Mucosa of descending colon (tissue), 3 donors: Measurements from ENCODE around the gene PDE4D. TPM values are rescaled to one million over a fixed set of nuclear protein-coding genes. Genes with fewer than 3 reads are reported as not detected.
A peak's percentile ranks its signal among the peaks of the same experiment; 100 is the strongest.
"Not testable (repeated sequence)": the region's sequence is repeated elsewhere in the genome, so short reads cannot be mapped to it uniquely, and the experiment has no call there.

Experiments
- ATAC-seq: fragments of 200-7000 bp; cut with Tn5 transposase; one replicate; pipeline ENCODE4 v1.9.1; 2020; ENCODE audit warnings: mild to moderate bottlenecking, moderate library complexity
- DNase-seq, 3 donors: peaks; one replicate each; pipeline ENCODE4 v3.0.0-alpha.2; 2020
- H3K36me3 ChIP-seq: fragments of 200-600 bp; one replicate; pipeline ENCODE4 v1.8.0; 2021; ENCODE audit warnings: low read depth, mild to moderate bottlenecking
- H3K4me1 ChIP-seq: fragments of 200-600 bp; one replicate; pipeline ENCODE4 v1.8.0; 2021; ENCODE audit warnings: low read depth, mild to moderate bottlenecking
- H3K4me3 ChIP-seq: fragments of 200-600 bp; one replicate; pipeline ENCODE4 v1.8.0; 2021; ENCODE audit warnings: mild to moderate bottlenecking
- H3K9me3 ChIP-seq: fragments of 200-600 bp; one replicate; pipeline ENCODE4 v1.8.0; 2021; ENCODE audit warnings: mild to moderate bottlenecking
- intact Hi-C, 2 donors: fragments of 100-400 bp; cut with DNase I in 1 of 2; cut with micrococcal nuclease in 1 of 2; formaldehyde crosslinking; loops; one replicate each; pipeline versions ENCODE4 v1.11.0 to v1.11.1; 2022; cut with DNase I, micrococcal nuclease
- total RNA-seq, 3 donors: library from RNA; stranded (reverse); fragmentation: NEBNext Ultra II Directional in 2 of 3; extraction: Animal tissue kit (Norgen Biotek cat#: 25700) in 2 of 3; gene quantifications; one replicate each; pipeline versions ENCODE4 v1.2.1 to v1.2.4, GENCODE V29; 2021 to 2023
- TF ChIP-seq, protein P1 (sequence below): fragments of 200-600 bp; IDR thresholded peaks from one replicate; pipeline ENCODE4 v1.8.0; 2022; ENCODE audit warnings: antibody characterized with exemption, mild to moderate bottlenecking
- donor health status: DM: no; HTN: no; CAD: no; lungs with moderate emphysema.
- donor health status: DM: no; HTN: no; CAD: no.
- donor health status: DM: no; HTN: yes; CAD: no.

Gene PDE4D
- total RNA-seq, 3 donors from 2014 or later: 37.9 to 137 (median 100) TPM

DNA sequence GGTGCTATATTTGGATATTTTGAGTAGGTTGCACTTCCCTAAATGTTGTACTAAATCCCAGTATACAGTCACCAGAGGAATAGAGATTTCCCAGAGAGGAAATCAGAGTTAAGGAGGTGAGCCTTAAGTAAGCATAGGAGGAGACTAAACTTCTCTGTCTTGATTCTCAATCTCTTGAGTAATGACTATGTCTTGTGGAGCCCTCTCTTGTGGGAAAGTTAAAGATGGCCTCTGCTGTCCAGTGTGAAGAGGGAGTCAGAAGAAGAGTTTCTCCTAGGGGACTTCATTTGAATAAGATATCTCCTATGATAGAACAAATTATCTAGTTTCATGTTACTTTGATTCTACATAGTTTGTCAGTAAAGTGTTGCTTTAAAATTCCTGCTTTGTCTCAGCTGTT lies 502.5 kb downstream of the PDE4D start:
- no peak overlapping the region for H3K4me3 ChIP-seq
- H3K9me3 ChIP-seq: no peaks in the 10 kb centered on the region
- H3K36me3 ChIP-seq: no peaks in the 10 kb centered on the region
- ATAC-seq (no peak), DNase-seq (no peak)
- intact Hi-C loops: no loop called here
- TF ChIP-seq, protein P1, sequence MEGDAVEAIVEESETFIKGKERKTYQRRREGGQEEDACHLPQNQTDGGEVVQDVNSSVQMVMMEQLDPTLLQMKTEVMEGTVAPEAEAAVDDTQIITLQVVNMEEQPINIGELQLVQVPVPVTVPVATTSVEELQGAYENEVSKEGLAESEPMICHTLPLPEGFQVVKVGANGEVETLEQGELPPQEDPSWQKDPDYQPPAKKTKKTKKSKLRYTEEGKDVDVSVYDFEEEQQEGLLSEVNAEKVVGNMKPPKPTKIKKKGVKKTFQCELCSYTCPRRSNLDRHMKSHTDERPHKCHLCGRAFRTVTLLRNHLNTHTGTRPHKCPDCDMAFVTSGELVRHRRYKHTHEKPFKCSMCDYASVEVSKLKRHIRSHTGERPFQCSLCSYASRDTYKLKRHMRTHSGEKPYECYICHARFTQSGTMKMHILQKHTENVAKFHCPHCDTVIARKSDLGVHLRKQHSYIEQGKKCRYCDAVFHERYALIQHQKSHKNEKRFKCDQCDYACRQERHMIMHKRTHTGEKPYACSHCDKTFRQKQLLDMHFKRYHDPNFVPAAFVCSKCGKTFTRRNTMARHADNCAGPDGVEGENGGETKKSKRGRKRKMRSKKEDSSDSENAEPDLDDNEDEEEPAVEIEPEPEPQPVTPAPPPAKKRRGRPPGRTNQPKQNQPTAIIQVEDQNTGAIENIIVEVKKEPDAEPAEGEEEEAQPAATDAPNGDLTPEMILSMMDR: no peak
- H3K4me1 ChIP-seq: no peaks in the 10 kb centered on the region

DNA sequence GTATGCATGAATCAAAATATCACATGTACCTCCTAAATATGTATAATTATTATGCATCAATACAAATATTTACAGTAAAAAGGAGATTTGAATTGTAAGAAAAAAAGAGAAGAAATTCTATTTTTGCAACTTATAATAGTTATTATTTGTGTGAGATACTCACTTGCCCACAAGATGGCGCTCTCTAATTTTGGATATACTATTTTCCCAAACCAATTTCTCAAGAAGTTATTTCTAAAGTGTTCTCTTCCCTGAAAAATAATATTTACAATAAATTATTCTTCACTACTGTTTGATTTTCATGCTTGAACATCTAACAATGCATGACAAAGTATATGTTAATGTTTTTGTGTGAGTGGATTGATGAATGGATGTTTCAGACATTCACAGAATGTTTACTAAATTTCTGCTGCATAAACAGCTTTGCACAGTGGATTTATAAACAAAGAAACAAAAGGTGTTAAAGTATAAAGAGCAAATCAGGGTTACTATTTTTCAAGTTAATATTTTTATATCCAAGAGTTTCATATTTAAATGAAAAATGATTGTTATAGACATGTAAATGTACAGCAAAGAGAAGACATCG lies 503.4 kb downstream of the PDE4D start:
- peak in 1 of 3 donors; percentile 66 for DNase-seq
- no peaks in the 10 kb centered on the region for H3K36me3 ChIP-seq
- H3K9me3 ChIP-seq: no peaks in the 10 kb centered on the region
- no peak overlapping the region for H3K4me3 ChIP-seq
- no peaks in the 10 kb centered on the region for H3K4me1 ChIP-seq
- TF ChIP-seq, protein P1: no peak
- intact Hi-C loops: no loop called here
- no peak for ATAC-seq

DNA sequence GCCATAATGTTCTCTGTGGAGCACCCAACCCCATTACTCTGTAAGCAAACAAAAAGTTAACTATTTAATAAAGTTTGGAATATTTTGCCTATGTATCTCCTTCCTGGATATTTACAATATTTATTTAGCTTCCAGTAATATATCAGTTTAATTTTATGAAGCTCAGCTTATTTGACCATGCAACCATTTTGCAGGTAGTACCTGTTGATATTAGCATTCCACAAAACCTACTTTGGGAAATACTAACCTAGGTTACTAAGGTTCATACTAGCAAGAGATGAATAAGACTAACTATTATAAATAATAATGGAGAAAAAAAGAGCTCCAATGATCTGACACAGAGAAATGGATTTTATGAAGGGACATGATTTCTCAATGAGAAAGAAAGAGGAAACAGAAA lies 506.4 kb downstream of the PDE4D start:
- Histone ChIP-seq H3K4me1 (no peaks in the 10 kb centered on the region), H3K4me3 (no peak overlapping the region), H3K9me3 (no peaks in the 10 kb centered on the region), H3K36me3 (no peaks in the 10 kb centered on the region)
- no peak for DNase-seq
- ATAC-seq: no peak
- TF ChIP-seq, protein P1: no peak
- intact Hi-C loops: loop anchor here (5.0 to 10.0 kb wide), 3 partner anchors 202 to 418 kb away; no protein-coding TSS in a partner anchor

DNA sequence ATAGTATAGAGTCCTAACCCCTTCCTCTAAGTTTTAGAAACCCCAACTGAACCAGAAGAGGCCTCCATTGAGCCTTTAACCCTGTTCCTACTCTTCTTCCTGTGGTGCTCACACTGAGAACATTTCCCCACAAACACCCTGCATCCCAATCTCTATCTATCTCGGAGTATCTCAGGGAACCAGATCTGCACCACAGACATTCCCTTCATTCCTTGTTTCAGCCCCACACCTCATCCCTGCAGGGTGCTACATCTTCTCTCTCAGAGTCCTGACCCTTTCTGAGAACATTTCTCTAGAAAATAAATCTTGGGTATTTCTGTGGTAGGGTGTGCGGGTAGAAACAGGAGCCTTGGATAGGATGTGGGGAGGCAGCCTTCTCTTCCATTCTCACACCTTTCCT lies 507.8 kb downstream of the PDE4D start:
- DNase-seq (no peak), ATAC-seq (no peak)
- Histone ChIP-seq H3K9me3 (no peaks in the 10 kb centered on the region), H3K36me3 (no peaks in the 10 kb centered on the region), H3K4me3 (no peak overlapping the region), H3K4me1 (no peaks in the 10 kb centered on the region)
- TF ChIP-seq, protein P1: no peak
- intact Hi-C loops: loop anchor here (5.0 to 10.0 kb wide), 3 partner anchors 201 to 419 kb away; no protein-coding TSS in a partner anchor

DNA sequence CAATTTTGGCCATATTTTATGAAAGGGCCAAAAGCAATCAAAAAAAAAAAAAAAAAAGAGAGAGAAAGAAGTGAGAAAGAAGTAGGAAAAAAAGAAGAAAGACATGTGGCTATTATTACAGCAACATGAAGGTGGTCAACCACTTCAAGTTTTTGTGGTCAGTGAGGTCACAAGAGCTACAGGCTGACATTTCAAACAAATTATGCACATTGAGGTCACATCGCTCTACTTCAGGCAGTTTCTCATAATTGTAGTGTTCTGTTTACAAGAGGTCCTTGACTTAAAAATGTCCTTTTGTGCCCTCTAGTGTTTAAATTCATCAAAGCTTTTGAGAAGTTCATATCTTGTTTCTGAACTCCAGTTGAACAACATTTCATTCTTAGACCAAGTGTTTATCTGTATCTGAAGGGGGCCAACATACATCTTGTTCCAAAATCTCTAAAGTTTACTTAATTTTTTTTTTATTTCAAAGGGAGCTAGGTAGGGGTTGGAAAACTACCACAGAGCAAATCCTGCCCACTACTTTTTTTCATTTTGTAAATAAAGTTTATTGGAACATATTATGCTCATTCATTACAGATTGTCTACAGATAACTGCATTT lies 513.1 kb downstream of the PDE4D start:
- TF ChIP-seq, protein P1: no peak
- peak; percentile 70 for ATAC-seq
- no peak for DNase-seq
- Histone ChIP-seq H3K4me3 (no peak overlapping the region), H3K9me3 (peaks cover under 1% of the 10 kb centered on the region), H3K4me1 (no peaks in the 10 kb centered on the region), H3K36me3 (no peaks in the 10 kb centered on the region)
- intact Hi-C loops: loop anchor here (5.0 to 10.0 kb wide), 3 partner anchors 193 to 424 kb away; no protein-coding TSS in a partner anchor

DNA sequence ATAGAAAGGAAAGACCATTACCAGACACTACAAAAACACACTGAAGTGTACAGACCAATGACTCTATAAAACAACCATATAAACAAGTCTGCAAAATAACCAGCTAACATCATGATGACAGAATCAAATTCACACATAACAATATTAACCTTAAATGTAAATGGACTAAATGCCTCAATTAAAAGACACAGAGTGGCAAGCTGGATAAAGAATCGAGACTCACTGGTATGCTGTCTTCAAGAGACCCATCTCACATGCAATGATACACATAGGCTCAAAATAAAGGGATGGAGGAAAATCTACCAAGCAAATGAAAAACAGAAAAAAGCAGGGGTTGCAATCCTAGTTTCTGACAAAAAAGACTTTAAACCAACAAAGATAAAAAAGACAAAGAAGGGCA lies 519.5 kb downstream of the PDE4D start:
- H3K36me3 ChIP-seq, H3K4me1 ChIP-seq, ATAC-seq, DNase-seq, H3K4me3 ChIP-seq: not testable (repeated sequence)
- intact Hi-C loops: loop anchor here in 1 of 2 donors (10.0 kb wide), 1 partner anchor 301 kb away; no protein-coding TSS in a partner anchor
- peaks cover 16% of the 10 kb centered on the region for H3K9me3 ChIP-seq
